Measurements from ENCODE around the gene S100A5. TPM values are rescaled to one million over a fixed set of nuclear protein-coding genes. Genes with fewer than 3 reads are reported as not detected.
"Not testable (repeated sequence)": the region's sequence is repeated elsewhere in the genome, so short reads cannot be mapped to it uniquely, and the experiment has no call there.

S100A5 gene
- total and polyA plus RNA-seq, 9 of the 15 experiments (the other 6 are each of a cell fraction or from before 2014, with no cell fraction given) = 0.56 to 1.4 (median 0.64) TPM; not detected in 5

DNA sequence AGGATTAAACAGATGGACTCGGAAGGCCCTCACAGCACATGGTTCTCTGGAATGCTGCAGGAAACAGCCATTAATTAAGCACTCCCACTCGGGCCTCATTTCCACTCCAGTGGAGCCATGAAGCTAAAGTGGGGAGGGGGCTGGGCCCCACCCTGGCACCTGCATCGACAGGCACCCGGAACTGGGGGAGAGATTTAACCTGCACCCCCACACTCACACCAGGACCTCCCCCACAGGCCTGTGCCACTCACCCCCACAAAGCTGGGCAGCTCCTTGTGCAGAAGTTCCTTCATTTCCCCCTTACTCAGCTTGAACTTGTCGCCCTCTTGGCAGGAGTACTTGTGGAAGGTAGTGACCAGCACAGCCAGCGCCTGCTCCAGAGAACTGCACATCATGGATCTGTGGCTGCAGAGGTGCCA lies 22.8 kb upstream of the S100A5 start (continued):
- TF ChIP-seq LCOR (CRISPR knock-in tag; IDR thresholded peaks at IDR 0.05) (no peak), TRIM25 (IDR thresholded peaks at IDR 0.05; ENCODE audit: borderline replicate concordance) (no peak), GTF2E2 (tag; IDR thresholded peaks at IDR 0.05) (no peak)

GRCh38 chr1:153562021-153562420 lies 21.3 kb upstream of the S100A5 start:
- H3K27me3 ChIP-seq (ENCODE audit: control insufficient read depth in 2 of 2, insufficient read depth in 2 of 2, low read length in 2 of 2); H2AFZ ChIP-seq (ENCODE audit: low read depth, low read length); H3K4me2 ChIP-seq (ENCODE audit: insufficient read depth, low read length); H3K27ac ChIP-seq (ENCODE audit: extremely low read depth, low read depth, low read length); FAIRE-seq; BruUV-seq (replicated peaks); H3K4me3 ChIP-seq; H4K20me1 ChIP-seq (replicated peaks; ENCODE audit: control insufficient read depth, insufficient read depth, low read length); H3K79me2 ChIP-seq (ENCODE audit: control insufficient read depth, insufficient read depth, low read length); CTCF ChIA-PET (ENCODE audit: low intra/inter-chr PET ratio); DNase-seq (ENCODE audit: extremely low read depth in 1 of 4, low spot score in 3 of 4); ATAC-seq; H3K9ac ChIP-seq (ENCODE audit: insufficient read depth in 1 of 2, low read depth in 2 of 2, low read length in 2 of 2); H3K36me3 ChIP-seq (ENCODE audit: control insufficient read depth, insufficient read depth, low read length); H3K9me1 ChIP-seq (ENCODE audit: control insufficient read depth, insufficient read depth, low read length); H3K9me3 ChIP-seq (replicated peaks; ENCODE audit: control insufficient read depth, insufficient read depth, low read depth, low read length); intact Hi-C loops (cut with micrococcal nuclease): not testable (repeated sequence)
- POLR2A ChIA-PET = interaction anchor here (0.6 to 2.2 kb wide), 5 partner anchors 11 to 65 kb away, joined by 3 to 8 read pairs (median 4); no protein-coding TSS in a partner anchor
- H3K4me1 ChIP-seq (replicated peaks in 1 of 2; ENCODE audit: control insufficient read depth in 2 of 2, insufficient read depth in 2 of 2, low read length in 2 of 2) = peaks cover 18% of the 10 kb centered on the region in 2 experiments
- in situ Hi-C loops (cut with MboI) = loop anchor here (10.0 kb wide), 1 partner anchor 47 kb away; no protein-coding TSS in a partner anchor
- 57% methylated on average over 3 of the region's 3 CpGs for WGBS (ENCODE audit: insufficient coverage, low coverage, missing lambda C conversion rate)

Measured in K562 (cell line).